Liver (tissue), 9 donors: Measurements from ENCODE around the gene TPSB2. TPM values are rescaled to one million over a fixed set of nuclear protein-coding genes. Genes with fewer than 3 reads are reported as not detected.

Source experiments
- DNase-seq: peaks from one replicate; pipeline ENCODE4 v3.0.0-alpha.2; 2017; ENCODE audit warnings: low spot score
- H3K27ac ChIP-seq, 2 donors: one replicate each; pipeline ENCODE4 v1.7.0; 2013; ENCODE audit warnings: inconsistent platforms in 2 of 2, low read length in 2 of 2, control low read depth in 1 of 2, low read depth in 1 of 2, mild to moderate bottlenecking in 1 of 2
- H3K27me3 ChIP-seq, 4 donors: one replicate each; pipeline versions ENCODE4 v1.6.1 to v1.7.0; 2013; ENCODE audit warnings: low read length in 3 of 4, inconsistent platforms in 1 of 4, mild to moderate bottlenecking in 1 of 4, moderate library complexity in 1 of 4; ENCODE audit not compliant: control insufficient read depth in 4 of 4, insufficient read depth in 4 of 4
- H3K36me3 ChIP-seq, 4 donors: one replicate each; pipeline versions ENCODE4 v1.6.1 to v1.7.0; 2013; ENCODE audit warnings: low read length in 3 of 4, mild to moderate bottlenecking in 3 of 4, low read depth in 1 of 4, moderate library complexity in 1 of 4; ENCODE audit not compliant: control insufficient read depth in 4 of 4, insufficient read depth in 3 of 4
- H3K4me1 ChIP-seq, 4 donors: one replicate each; pipeline versions ENCODE4 v1.6.1 to v1.7.0; 2013; ENCODE audit warnings: low read length in 3 of 4, mild to moderate bottlenecking in 3 of 4, moderate library complexity in 1 of 4; ENCODE audit not compliant: control insufficient read depth in 4 of 4, insufficient read depth in 4 of 4
- H3K4me3 ChIP-seq, 3 donors: one replicate each; pipeline versions ENCODE4 v1.6.1 to v1.7.0; 2013; ENCODE audit warnings: low read length in 3 of 3, control low read depth in 1 of 3, low read depth in 1 of 3, mild to moderate bottlenecking in 1 of 3
- H3K9ac ChIP-seq, 2 donors: one replicate each; pipeline ENCODE4 v1.7.0; 2013; ENCODE audit warnings: low read length in 2 of 2, mild to moderate bottlenecking in 2 of 2, moderate library complexity in 2 of 2, control low read depth in 1 of 2, low read depth in 1 of 2
- H3K9me3 ChIP-seq, 4 donors: one replicate each; pipeline versions ENCODE4 v1.6.1 to v1.7.0; 2013; ENCODE audit warnings: low read length in 3 of 4; ENCODE audit not compliant: control insufficient read depth in 4 of 4
- ATF3 ChIP-seq: IDR thresholded peaks from 2 replicates; pipeline ENCODE4 v1.6.1; 2016; ENCODE audit warnings: antibody characterized with exemption
- CTCF ChIP-seq: fragments of 150-350 bp; IDR thresholded peaks from 2 replicates; pipeline ENCODE4 v1.5.1; 2017; ENCODE audit warnings: improper control_type of control experiment, low read depth, low read length; ENCODE audit not compliant: missing input control
- EGR1 ChIP-seq, 2 donors: IDR thresholded peaks; 2 replicates each; pipeline ENCODE4 v1.6.1; 2016 to 2018; ENCODE audit warnings: antibody characterized with exemption in 2 of 2, low read depth in 2 of 2
- FOXA1 ChIP-seq: IDR thresholded peaks from 2 replicates; pipeline ENCODE4 v1.6.1; 2016; ENCODE audit warnings: antibody characterized with exemption
- FOXA2 ChIP-seq: IDR thresholded peaks from 2 replicates; pipeline ENCODE4 v1.6.1; 2016; ENCODE audit warnings: antibody characterized with exemption
- GABPA ChIP-seq, 2 donors: IDR thresholded peaks in 1 of 2; conservative IDR thresholded peaks in 1 of 2; 2 replicates each; pipeline ENCODE4 v1.6.1; 2016; ENCODE audit warnings: antibody characterized with exemption in 2 of 2, mild to moderate bottlenecking in 1 of 2, moderate library complexity in 1 of 2
- HNF4A ChIP-seq, 2 donors: conservative IDR thresholded peaks; 2 replicates each; pipeline ENCODE4 v1.6.1; 2016; ENCODE audit warnings: antibody characterized with exemption in 2 of 2, mild to moderate bottlenecking in 2 of 2
- HNF4G ChIP-seq: IDR thresholded peaks from 2 replicates; pipeline ENCODE4 v1.6.1; 2016; ENCODE audit warnings: antibody characterized with exemption
- JUND ChIP-seq, 2 donors: IDR thresholded peaks; 2 replicates each; pipeline ENCODE4 v1.6.1; 2016; ENCODE audit warnings: antibody characterized with exemption in 2 of 2
- MAX ChIP-seq: IDR thresholded peaks from 2 replicates; pipeline ENCODE4 v1.6.1; 2016; ENCODE audit warnings: antibody characterized with exemption
- NR2F2 ChIP-seq: IDR thresholded peaks from 2 replicates; pipeline ENCODE4 v1.6.1; 2016; ENCODE audit warnings: antibody characterized with exemption
- RAD21 ChIP-seq, 2 donors: IDR thresholded peaks; 2 replicates each; pipeline ENCODE4 v1.6.1; 2016; ENCODE audit warnings: antibody characterized with exemption in 2 of 2, mild to moderate bottlenecking in 2 of 2
- REST ChIP-seq: IDR thresholded peaks from 2 replicates; pipeline ENCODE4 v1.6.1; 2016; ENCODE audit warnings: antibody characterized with exemption, mild to moderate bottlenecking
- RXRA ChIP-seq, 2 donors: IDR thresholded peaks; 2 replicates each; pipeline ENCODE4 v1.6.1; 2017 to 2018; ENCODE audit warnings: antibody characterized with exemption in 2 of 2, mild to moderate bottlenecking in 1 of 2
- SP1 ChIP-seq: IDR thresholded peaks from 2 replicates; pipeline ENCODE4 v1.6.1; 2018; ENCODE audit warnings: antibody characterized with exemption, mild to moderate bottlenecking
- TAF1 ChIP-seq: conservative IDR thresholded peaks from 2 replicates; pipeline ENCODE4 v1.6.1; 2016; ENCODE audit warnings: antibody characterized with exemption, mild to moderate bottlenecking
- YY1 ChIP-seq: IDR thresholded peaks from 2 replicates; pipeline ENCODE4 v1.6.1; 2016; ENCODE audit warnings: antibody characterized with exemption, mild to moderate bottlenecking
- ZBTB33 ChIP-seq: IDR thresholded peaks from 2 replicates; pipeline ENCODE4 v1.6.1; 2016; ENCODE audit warnings: antibody characterized with exemption
- WGBS: extraction: QIAGEN DNeasy Blood & Tissue Kit; methylation state at CpG from one replicate; pipeline ENCODE4 v1.1.7; 2013; 5-methylcytosine and 5-hydroxymethylcytosine counted together
- polyA plus RNA-seq, 2 donors: library from polyadenylated mRNA; stranded (reverse) in 1 of 2; unstranded in 1 of 2; fragments of 200-250 nt in 1 of 2; fragments of >200 nt in 1 of 2; fragmentation: Nextera tagmentation in 1 of 2; extraction: Ambion mirVana in 1 of 2; gene quantifications; one replicate each; pipeline versions ENCODE4 v1.2.1 to v1.2.3, GENCODE V29; 2013 to 2015
- total RNA-seq, 2 donors: library from RNA; depleted of rRNA; stranded (reverse); fragments of >200 nt; gene quantifications; one replicate each; pipeline ENCODE4 v1.2.3, GENCODE V29; 2014
- donor health status: healthy.
- donor health status: healthy.
- donor health status: healthy.
- donor health status: healthy.
- donor health status: healthy.

TPSB2 gene
- total and polyA plus RNA-seq, 4 donors, result 0.09 to 12.7 (median 0.45) TPM

GRCh38 chr16:1218930-1219611 is 10.9 kb downstream of the TPSB2 start:
- Histone ChIP-seq H3K9me3 (no peaks in the 10 kb centered on the region), H3K36me3 (peaks cover 0 to 54% (median 12%) of the 10 kb centered on the region in 4 donors), H3K4me1 (no peaks in the 10 kb centered on the region), H3K9ac (no peak overlapping the region), H3K27ac (no peak overlapping the region), H3K4me3 (no peak overlapping the region), H3K27me3 (no peaks in the 10 kb centered on the region)
- WGBS, result 91% methylated on average over 24 of the region's 24 CpGs
- DNase-seq, result no peak
- no peak for TF ChIP-seq MAX
- TF ChIP-seq REST, result no peak
- TF ChIP-seq JUND (IDR thresholded peaks at IDR 0.05), result no peak
- TF ChIP-seq SP1, result no peak
- no peak for TF ChIP-seq FOXA1
- TF ChIP-seq FOXA2, result no peak
- TF ChIP-seq ATF3, result no peak
- no peak for TF ChIP-seq HNF4A (conservative IDR thresholded peaks at IDR 0.05)
- TF ChIP-seq RXRA (IDR thresholded peaks at IDR 0.05), result no peak
- no peak for TF ChIP-seq EGR1 (IDR thresholded peaks at IDR 0.05; ENCODE audit: low read depth in 2 of 2)
- no peak for TF ChIP-seq TAF1
- no peak for TF ChIP-seq HNF4G
- TF ChIP-seq NR2F2, result no peak
- no peak for TF ChIP-seq GABPA (IDR thresholded peaks at IDR 0.05 in 1 of 2, conservative IDR thresholded peaks at IDR 0.05 in 1 of 2)
- no peak for TF ChIP-seq YY1
- no peak for TF ChIP-seq ZBTB33
- no peak for TF ChIP-seq RAD21 (IDR thresholded peaks at IDR 0.05)
- no peak for TF ChIP-seq CTCF
